AG10803 (cell line): ENCODE results near the gene GPT2.

Experiments used
- DNase-seq: peaks from one replicate; pipeline ENCODE4 v3.0.0; 2010; ENCODE audit warnings: low read depth
- H3K4me3 ChIP-seq: 2 replicates; pipeline ENCODE4 v1.5.1; 2011; ENCODE audit warnings: mild to moderate bottlenecking, low read length, control low read depth
- TF ChIP-seq, protein P1 (sequence below): conservative IDR thresholded peaks from 2 replicates; pipeline ENCODE4 v1.5.1; 2011; ENCODE audit warnings: mild to moderate bottlenecking, low read length, control low read depth, inconsistent platforms

Gene GPT2

DNA sequence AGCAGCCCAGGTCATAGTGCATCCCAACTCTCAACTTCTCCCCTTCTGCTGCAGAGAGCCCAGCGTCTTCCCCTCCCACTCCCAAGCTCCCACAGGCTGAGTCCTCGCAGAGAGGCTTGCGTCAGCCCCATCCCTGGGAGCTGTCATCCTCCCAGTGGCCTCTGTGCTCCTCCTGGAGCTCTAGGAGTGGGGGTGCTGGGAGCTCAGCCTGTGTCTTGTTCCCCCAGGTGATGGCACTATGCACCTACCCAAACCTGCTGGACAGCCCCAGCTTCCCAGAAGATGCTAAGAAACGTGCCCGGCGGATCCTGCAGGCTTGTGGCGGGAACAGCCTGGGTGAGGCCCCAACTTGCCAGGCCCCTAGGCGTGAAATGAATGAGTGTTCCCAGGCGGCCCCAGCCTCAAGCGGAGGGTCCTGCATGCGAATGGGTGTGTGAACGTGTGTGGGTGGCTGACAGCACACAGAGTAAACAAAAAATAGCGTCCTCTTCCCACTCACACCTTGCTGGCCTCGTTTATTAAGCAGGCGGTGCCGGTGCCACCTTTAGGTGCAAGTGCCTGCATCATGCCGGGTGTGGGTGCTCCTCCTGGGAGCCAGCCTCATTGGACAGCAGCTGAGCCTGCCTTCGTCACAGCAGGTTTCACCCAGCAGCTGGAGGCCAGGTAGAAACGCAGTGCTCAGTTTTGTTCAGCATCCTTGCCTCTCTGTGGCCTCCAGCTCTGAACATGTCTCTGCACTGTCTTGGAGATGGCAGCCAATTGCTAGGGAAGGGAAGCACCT, 16.5 kb downstream of the GPT2 start:
- no peak overlapping the region for H3K4me3 ChIP-seq
- DNase-seq, result no peak
- TF ChIP-seq, protein P1, sequence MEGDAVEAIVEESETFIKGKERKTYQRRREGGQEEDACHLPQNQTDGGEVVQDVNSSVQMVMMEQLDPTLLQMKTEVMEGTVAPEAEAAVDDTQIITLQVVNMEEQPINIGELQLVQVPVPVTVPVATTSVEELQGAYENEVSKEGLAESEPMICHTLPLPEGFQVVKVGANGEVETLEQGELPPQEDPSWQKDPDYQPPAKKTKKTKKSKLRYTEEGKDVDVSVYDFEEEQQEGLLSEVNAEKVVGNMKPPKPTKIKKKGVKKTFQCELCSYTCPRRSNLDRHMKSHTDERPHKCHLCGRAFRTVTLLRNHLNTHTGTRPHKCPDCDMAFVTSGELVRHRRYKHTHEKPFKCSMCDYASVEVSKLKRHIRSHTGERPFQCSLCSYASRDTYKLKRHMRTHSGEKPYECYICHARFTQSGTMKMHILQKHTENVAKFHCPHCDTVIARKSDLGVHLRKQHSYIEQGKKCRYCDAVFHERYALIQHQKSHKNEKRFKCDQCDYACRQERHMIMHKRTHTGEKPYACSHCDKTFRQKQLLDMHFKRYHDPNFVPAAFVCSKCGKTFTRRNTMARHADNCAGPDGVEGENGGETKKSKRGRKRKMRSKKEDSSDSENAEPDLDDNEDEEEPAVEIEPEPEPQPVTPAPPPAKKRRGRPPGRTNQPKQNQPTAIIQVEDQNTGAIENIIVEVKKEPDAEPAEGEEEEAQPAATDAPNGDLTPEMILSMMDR, result no peak

DNA sequence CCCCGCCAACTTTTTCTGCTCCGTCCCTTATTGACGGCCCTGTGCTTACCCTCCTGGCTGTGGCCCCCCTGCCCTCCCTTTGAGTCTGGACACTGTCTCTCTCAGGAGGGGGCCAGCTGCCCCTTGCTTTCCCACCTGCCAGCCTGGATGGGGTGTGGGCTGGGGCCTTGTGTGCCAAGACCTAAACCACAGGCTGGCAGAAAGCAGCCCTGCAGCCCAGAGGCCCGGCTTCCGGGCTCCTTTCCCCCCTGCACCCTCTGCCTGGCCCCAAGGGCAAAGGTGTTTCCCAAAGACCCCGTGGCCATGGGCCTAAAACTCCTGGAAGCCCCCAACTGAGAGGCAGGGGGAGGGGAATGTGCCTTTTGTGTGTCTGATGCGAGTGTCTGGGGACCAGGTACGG, 17.5 kb downstream of the GPT2 start:
- TF ChIP-seq, protein P1, result no peak
- no peak overlapping the region for H3K4me3 ChIP-seq
- DNase-seq, result no peak

DNA sequence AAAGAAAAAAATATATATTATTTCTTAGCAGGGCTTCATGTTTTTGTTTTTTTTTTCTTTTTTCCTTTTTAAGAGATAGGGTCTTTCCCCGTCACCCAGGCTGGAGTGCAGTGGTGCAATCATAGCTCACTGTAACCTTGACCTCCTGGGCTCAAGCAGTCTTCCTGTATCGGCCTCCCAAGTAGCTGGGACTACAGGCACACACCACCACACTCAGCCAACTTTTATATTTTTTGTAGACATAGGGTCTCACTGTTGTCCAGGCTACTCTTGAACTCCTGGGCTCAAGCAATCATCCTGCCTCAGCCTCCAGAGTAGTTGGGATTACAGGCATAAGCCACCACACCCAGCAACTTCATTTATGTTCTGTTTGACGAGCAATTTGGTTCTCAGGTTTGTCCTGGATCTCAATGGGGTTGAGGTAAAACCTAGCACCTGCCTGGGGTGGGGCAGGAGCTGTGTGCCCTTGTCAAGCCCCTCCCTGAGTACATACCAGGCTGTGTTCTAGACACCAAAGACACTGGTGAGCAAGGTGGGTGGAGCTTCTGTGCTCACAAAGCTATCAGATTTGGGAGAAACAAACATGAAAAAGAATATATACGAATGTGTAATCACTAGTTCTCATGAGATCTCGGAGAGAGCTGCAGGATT, 19.2 kb downstream of the GPT2 start:
- TF ChIP-seq, protein P1, result no peak
- H3K4me3 ChIP-seq, result no peak overlapping the region
- no peak for DNase-seq

DNA sequence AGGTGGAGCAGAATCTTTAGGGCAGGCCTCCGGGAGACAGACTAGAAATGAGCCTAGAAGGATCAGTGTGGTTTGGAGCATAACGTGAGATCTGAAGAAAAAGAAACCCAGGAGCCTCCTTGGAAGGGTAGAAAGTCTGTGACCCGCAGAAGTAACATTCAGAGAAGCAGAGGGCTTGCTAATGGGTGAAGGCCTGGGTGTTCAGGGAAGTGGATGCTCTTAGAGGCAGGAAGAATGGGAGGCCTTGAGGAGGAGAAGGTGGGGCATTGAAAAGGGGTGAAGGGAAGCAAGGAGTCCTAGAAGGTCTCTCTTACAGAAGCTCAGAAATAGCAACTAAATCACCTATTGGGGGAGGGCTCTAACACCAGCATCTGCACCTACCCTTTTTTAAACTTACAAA, 20.3 kb downstream of the GPT2 start:
- TF ChIP-seq, protein P1, result no peak
- H3K4me3 ChIP-seq, result no peak overlapping the region
- no peak for DNase-seq

- TF ChIP-seq, protein P1, result no peak
- DNase-seq, result no peak
- no peak overlapping the region for H3K4me3 ChIP-seq
Observed at GRCh38 chr16:46906360-46907060, 22.3 kb downstream of the GPT2 start.

GRCh38 chr16:46907061-46907774, 23.1 kb downstream of the GPT2 start:
- DNase-seq, result no peak
- H3K4me3 ChIP-seq, result no peak overlapping the region
- TF ChIP-seq, protein P1, result no peak
